Measurements from ENCODE around the gene GLI1. TPM values are rescaled to one million over a fixed set of nuclear protein-coding genes. Genes with fewer than 3 reads are reported as not detected.
A peak's percentile ranks its signal among the peaks of the same experiment; 100 is the strongest.

Gene GLI1
- total and polyA plus RNA-seq, 2 donors, result 11.5 TPM

GRCh38 chr12:57470286-57470969 lies 10.8 kb downstream of the GLI1 start:
- 92% methylated on average over 14 of the region's 14 CpGs for WGBS
- Histone ChIP-seq H3K4me1 (ENCODE audit: insufficient read depth) (no peaks in the 10 kb centered on the region), H3K4me3 (ENCODE audit: low read depth, low read length) (no peak overlapping the region), H3K27ac (ENCODE audit: low read depth) (no peak overlapping the region), H3K36me3 (ENCODE audit: insufficient read depth) (no peaks in the 10 kb centered on the region)
- DNase-seq (ENCODE audit: extremely low spot score), result no peak

DNA sequence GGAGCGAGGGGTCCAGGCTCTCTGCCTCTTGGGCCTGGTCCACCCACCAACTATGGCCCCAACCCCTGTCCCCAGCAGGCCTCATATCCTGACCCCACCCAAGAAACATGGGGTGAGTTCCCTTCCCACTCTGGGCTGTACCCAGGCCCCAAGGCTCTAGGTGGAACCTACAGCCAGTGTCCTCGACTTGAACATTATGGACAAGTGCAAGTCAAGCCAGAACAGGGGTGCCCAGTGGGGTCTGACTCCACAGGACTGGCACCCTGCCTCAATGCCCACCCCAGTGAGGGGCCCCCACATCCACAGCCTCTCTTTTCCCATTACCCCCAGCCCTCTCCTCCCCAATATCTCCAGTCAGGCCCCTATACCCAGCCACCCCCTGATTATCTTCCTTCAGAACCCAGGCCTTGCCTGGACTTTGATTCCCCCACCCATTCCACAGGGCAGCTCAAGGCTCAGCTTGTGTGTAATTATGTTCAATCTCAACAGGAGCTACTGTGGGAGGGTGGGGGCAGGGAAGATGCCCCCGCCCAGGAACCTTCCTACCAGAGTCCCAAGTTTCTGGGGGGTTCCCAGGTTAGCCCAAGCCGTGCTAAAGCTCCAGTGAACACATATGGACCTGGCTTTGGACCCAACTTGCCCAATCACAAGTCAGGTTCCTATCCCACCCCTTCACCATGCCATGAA lies 11.5 kb downstream of the GLI1 start:
- H3K36me3 ChIP-seq (ENCODE audit: insufficient read depth), result no peaks in the 10 kb centered on the region
- H3K27ac ChIP-seq (ENCODE audit: low read depth), result no peak overlapping the region
- 88% methylated on average over 4 of the region's 4 CpGs for WGBS
- DNase-seq (ENCODE audit: extremely low spot score), result no peak
- H3K4me1 ChIP-seq (ENCODE audit: insufficient read depth), result no peaks in the 10 kb centered on the region
- no peak overlapping the region for H3K4me3 ChIP-seq (ENCODE audit: low read depth, low read length)

GRCh38 chr12:57471661-57472060 lies 12.1 kb downstream of the GLI1 start:
- H3K4me3 ChIP-seq (ENCODE audit: low read depth, low read length), result no peak overlapping the region
- H3K36me3 ChIP-seq (ENCODE audit: insufficient read depth), result no peaks in the 10 kb centered on the region
- no peaks in the 10 kb centered on the region for H3K4me1 ChIP-seq (ENCODE audit: insufficient read depth)
- 86% methylated on average over 3 of the region's 3 CpGs for WGBS
- H3K27ac ChIP-seq (ENCODE audit: low read depth), result no peak overlapping the region
- no peak for DNase-seq (ENCODE audit: extremely low spot score)

GRCh38 chr12:57472391-57472790 lies 12.8 kb downstream of the GLI1 start:
- 74% methylated on average over 3 of the region's 3 CpGs for WGBS
- Histone ChIP-seq H3K36me3 (ENCODE audit: insufficient read depth) (no peaks in the 10 kb centered on the region), H3K4me3 (ENCODE audit: low read depth, low read length) (no peak overlapping the region), H3K27ac (ENCODE audit: low read depth) (no peak overlapping the region), H3K4me1 (ENCODE audit: insufficient read depth) (no peaks in the 10 kb centered on the region)
- DNase-seq (ENCODE audit: extremely low spot score), result no peak

DNA sequence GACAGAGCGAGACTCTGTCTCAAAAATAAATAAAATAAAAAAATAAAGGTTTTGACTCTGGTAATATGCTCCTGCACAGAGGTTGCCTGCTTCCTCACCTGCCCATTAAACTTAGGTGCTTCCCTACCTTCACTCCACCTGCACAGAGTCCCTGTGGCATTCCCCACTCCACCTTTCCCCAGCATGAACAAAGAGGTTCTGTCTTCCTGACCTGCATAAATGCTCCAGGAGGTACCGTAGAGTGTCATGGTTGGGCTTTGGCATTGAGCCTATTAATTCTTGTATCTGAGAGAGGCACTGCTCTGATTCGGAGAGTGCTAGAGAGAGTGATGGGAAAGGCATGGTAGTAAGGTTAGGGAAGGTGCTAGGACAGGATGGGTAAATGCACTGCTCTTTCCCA lies 13.8 kb downstream of the GLI1 start:
- Histone ChIP-seq H3K4me1 (ENCODE audit: insufficient read depth) (no peaks in the 10 kb centered on the region), H3K4me3 (ENCODE audit: low read depth, low read length) (no peak overlapping the region), H3K36me3 (ENCODE audit: insufficient read depth) (no peaks in the 10 kb centered on the region), H3K27ac (ENCODE audit: low read depth) (no peak overlapping the region)
- DNase-seq (ENCODE audit: extremely low spot score), result no peak
- WGBS, result 45% methylated on average over 3 of the region's 3 CpGs

DNA sequence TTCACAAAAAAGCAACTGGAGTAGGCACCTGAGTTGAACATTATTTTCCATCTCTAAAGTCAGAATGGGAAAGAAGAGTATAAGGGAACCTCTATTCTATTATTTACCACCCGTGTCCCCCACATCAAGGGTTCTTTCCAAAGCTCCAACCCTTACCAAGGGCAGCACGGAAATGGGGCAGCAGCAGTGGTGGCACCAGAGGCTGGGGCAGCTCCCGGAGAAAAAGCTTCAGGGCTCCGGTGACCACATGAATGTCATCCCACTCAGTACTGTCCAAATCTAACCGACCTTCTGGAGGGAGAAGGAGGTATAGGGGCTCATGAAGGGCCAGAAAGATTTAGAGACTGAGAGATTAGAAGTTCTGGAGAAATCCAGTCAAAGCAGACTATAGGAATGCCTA lies 14.3 kb downstream of the GLI1 start:
- Histone ChIP-seq H3K4me1 (ENCODE audit: insufficient read depth) (no peaks in the 10 kb centered on the region), H3K27ac (ENCODE audit: low read depth) (no peak overlapping the region), H3K36me3 (ENCODE audit: insufficient read depth) (no peaks in the 10 kb centered on the region), H3K4me3 (ENCODE audit: low read depth, low read length) (no peak overlapping the region)
- DNase-seq (ENCODE audit: extremely low spot score), result no peak
- 88% methylated on average over 5 of the region's 5 CpGs for WGBS

GRCh38 chr12:57474430-57474829 lies 14.8 kb downstream of the GLI1 start:
- 63% methylated on average over 8 of the region's 8 CpGs for WGBS
- Histone ChIP-seq H3K4me3 (ENCODE audit: low read depth, low read length) (no peak overlapping the region), H3K27ac (ENCODE audit: low read depth) (no peak overlapping the region), H3K36me3 (ENCODE audit: insufficient read depth) (no peaks in the 10 kb centered on the region), H3K4me1 (ENCODE audit: insufficient read depth) (no peaks in the 10 kb centered on the region)
- no peak for DNase-seq (ENCODE audit: extremely low spot score)

- 62% methylated on average over 7 of the region's 7 CpGs for WGBS
- DNase-seq (ENCODE audit: extremely low spot score), result no peak
- Histone ChIP-seq H3K27ac (ENCODE audit: low read depth) (no peak overlapping the region), H3K4me3 (ENCODE audit: low read depth, low read length) (no peak overlapping the region), H3K4me1 (ENCODE audit: insufficient read depth) (no peaks in the 10 kb centered on the region), H3K36me3 (ENCODE audit: insufficient read depth) (no peaks in the 10 kb centered on the region)
Measured at GRCh38 chr12:57474862-57475261, 15.3 kb downstream of the GLI1 start.

DNA sequence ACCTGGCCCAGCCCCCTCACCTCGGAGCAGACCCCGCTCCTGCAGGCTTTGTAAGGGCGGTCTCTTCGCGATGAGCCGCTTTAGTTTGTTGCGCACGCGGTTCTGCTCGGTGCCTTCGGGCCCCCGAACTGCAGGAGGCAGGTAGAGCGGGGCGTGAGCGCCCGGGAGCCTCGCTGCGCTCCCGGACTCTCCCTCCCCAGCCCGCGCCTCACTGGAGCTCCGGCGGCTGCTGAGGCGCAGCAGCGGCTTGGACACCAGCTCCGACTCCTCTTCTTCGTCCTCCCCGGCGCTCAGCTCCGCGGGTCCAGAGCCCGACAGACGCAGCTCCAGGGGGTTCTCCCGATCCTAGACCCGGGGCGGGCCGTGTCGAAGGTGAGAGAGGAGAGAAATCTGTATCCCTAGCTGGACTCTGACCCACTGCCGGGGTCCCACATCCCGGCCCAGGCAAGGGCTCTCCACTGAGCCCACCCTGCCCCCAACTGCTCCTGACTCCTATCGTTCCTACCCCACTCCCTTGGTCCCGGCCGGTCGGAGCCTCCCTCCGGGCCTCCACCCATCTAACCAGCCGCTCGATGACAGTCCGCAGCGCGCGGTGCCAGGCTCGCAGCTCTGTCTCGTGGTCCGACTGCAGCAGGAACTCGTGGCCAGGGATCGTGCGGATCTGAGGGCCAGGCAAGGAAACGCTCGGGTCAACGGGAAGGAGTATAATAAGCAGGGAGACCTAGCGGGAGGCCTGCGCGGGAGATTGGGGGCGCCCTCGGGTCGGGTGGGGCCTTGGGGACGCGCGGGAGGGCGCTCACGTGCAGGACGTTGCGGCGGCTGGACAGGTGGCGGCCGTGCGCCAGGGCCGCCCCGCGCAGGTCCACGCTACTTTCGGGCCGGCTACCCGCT lies 15.9 kb downstream of the GLI1 start:
- no peak overlapping the region for H3K27ac ChIP-seq (ENCODE audit: low read depth)
- H3K4me3 ChIP-seq (ENCODE audit: low read depth, low read length), result peak overlapping the region; percentile 8
- no peak for DNase-seq (ENCODE audit: extremely low spot score)
- H3K4me1 ChIP-seq (ENCODE audit: insufficient read depth), result no peaks in the 10 kb centered on the region
- 10% methylated on average over 84 of the region's 84 CpGs for WGBS
- H3K36me3 ChIP-seq (ENCODE audit: insufficient read depth), result no peaks in the 10 kb centered on the region

- DNase-seq (ENCODE audit: extremely low spot score), result no peak
- H3K4me3 ChIP-seq (ENCODE audit: low read depth, low read length), result peak overlapping the region; percentile 8
- WGBS, result 20% methylated on average over 29 of the region's 29 CpGs
- no peaks in the 10 kb centered on the region for H3K36me3 ChIP-seq (ENCODE audit: insufficient read depth)
- H3K27ac ChIP-seq (ENCODE audit: low read depth), result no peak overlapping the region
- no peaks in the 10 kb centered on the region for H3K4me1 ChIP-seq (ENCODE audit: insufficient read depth)
Measured at GRCh38 chr12:57476162-57476992, 16.8 kb downstream of the GLI1 start.

DNA sequence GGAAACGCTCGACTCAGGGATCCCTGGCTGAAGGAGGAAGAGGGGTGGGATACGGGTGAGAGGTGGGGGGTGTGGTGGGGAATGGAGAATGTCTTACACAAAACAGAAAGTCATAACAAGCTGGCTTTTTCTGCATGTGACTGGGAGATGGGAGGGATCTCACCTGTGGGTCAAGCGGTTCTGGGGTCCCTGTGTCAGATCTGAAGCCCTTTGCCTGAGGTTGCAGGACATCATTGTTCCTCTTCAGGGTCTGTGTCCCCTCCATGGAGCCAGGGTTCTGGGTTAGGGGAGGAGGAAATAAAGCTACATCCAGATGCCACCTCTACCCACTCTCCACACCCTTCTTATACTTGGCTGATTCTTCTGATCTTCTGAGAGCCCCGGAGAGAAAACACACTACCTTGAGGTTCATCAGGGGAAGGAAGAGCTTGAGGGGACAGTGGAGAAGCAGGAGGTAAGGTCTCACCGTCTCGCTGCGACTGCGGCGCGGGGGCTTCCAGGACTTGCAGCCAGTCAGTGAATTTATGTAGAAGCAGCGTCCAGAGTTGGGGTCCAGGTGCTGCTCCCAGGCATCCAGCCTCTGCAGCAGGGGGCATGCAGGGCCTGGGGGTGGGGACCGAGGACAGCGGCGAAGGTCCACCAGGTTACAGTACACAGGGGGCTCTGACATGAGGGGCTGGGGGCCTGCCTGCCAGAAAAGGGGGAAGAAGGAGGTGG lies 17.6 kb downstream of the GLI1 start:
- H3K36me3 ChIP-seq (ENCODE audit: insufficient read depth), result no peaks in the 10 kb centered on the region
- H3K4me3 ChIP-seq (ENCODE audit: low read depth, low read length), result peak overlapping the region; percentile 20
- H3K27ac ChIP-seq (ENCODE audit: low read depth), result peak overlapping the region; percentile 14
- H3K4me1 ChIP-seq (ENCODE audit: insufficient read depth), result no peaks in the 10 kb centered on the region
- no peak for DNase-seq (ENCODE audit: extremely low spot score)
- 74% methylated on average over 15 of the region's 15 CpGs for WGBS

GRCh38 chr12:57477710-57478681 lies 18.4 kb downstream of the GLI1 start:
- DNase-seq (ENCODE audit: extremely low spot score), result no peak
- peak overlapping the region; percentile 20 for H3K4me3 ChIP-seq (ENCODE audit: low read depth, low read length)
- 60% methylated on average over 12 of the region's 12 CpGs for WGBS
- no peaks in the 10 kb centered on the region for H3K4me1 ChIP-seq (ENCODE audit: insufficient read depth)
- no peaks in the 10 kb centered on the region for H3K36me3 ChIP-seq (ENCODE audit: insufficient read depth)
- H3K27ac ChIP-seq (ENCODE audit: low read depth), result peak overlapping the region; percentile 14

Measured in urinary bladder (tissue), 4 donors.